CD4-positive, alpha-beta T cell (primary cell): ENCODE measurements around the gene CLEC18A. TPM values are rescaled to one million over a fixed set of nuclear protein-coding genes. Genes with fewer than 3 reads are reported as not detected.

Source experiments
- ATAC-seq: fragments of 200-7000 bp; cut with Tn5 transposase; one replicate; pipeline ENCODE4 v1.10.0; 2022; ENCODE audit warnings: mild to moderate bottlenecking; ENCODE audit not compliant: poor library complexity
- CTCF ChIA-PET: fragments of 350-600 bp; sonication (Branson Sonifier 250); formaldehyde crosslinking; loops from one replicate; lab custom pipeline; 2021; ENCODE audit warnings: antibody characterized with exemption, inconsistent platforms; lab: Charles Lee
- POLR2A ChIA-PET: fragments of 350-600 bp; sonication (Branson Sonifier 250); formaldehyde crosslinking; loops from one replicate; lab custom pipeline; 2021; ENCODE audit warnings: antibody characterized with exemption, inconsistent platforms; lab: Charles Lee
- DNase-seq, 14 experiments: peaks; one replicate each; pipeline ENCODE4 v3.0.0-alpha.2; 2013 to 2020; ENCODE audit warnings: mixed read lengths in 2 of 14
- H3K27ac ChIP-seq, 2 donors: one replicate each; pipeline versions ENCODE4 v1.5.1 to v1.7.0; 2013; ENCODE audit warnings: low read length in 2 of 2, low read depth in 1 of 2, mild to moderate bottlenecking in 1 of 2
- H3K27me3 ChIP-seq, 2 experiments: 1 replicate in 1 of 2; 2 replicates in 1 of 2; pipeline versions ENCODE4 v1.6.1 to v1.7.0; 2013; ENCODE audit warnings: low read length in 2 of 2, control low read depth in 1 of 2, mild to moderate bottlenecking in 1 of 2, moderate library complexity in 1 of 2; ENCODE audit not compliant: insufficient read depth in 2 of 2, control insufficient read depth in 1 of 2
- H3K36me3 ChIP-seq: one replicate; pipeline ENCODE4 v1.6.1; 2013; ENCODE audit warnings: low read length, control low read depth; ENCODE audit not compliant: insufficient read depth
- H3K4me1 ChIP-seq: one replicate; pipeline ENCODE4 v1.6.1; 2013; ENCODE audit warnings: low read length, control low read depth; ENCODE audit not compliant: insufficient read depth
- H3K4me3 ChIP-seq: one replicate; pipeline ENCODE4 v1.5.1; 2013; ENCODE audit warnings: mild to moderate bottlenecking, low read length, moderate library complexity
- H3K9me3 ChIP-seq, 2 experiments: 1 replicate in 1 of 2; 2 replicates in 1 of 2; pipeline versions ENCODE4 v1.6.1 to v1.7.0; 2013; ENCODE audit warnings: low read length in 2 of 2, mild to moderate bottlenecking in 2 of 2, control low read depth in 1 of 2, moderate library complexity in 1 of 2; ENCODE audit not compliant: control insufficient read depth in 1 of 2, insufficient read depth in 1 of 2
- H3K27ac Mint-ChIP-seq: one replicate; pipeline ENCODE4 v1.8.0; 2020; ENCODE audit warnings: mixed read lengths
- H3K27me3 Mint-ChIP-seq: one replicate; pipeline ENCODE4 v1.8.0; 2021; ENCODE audit warnings: mixed read lengths
- H3K36me3 Mint-ChIP-seq: one replicate; pipeline ENCODE4 v1.8.0; 2021; ENCODE audit warnings: low read depth, mixed read lengths
- H3K4me1 Mint-ChIP-seq: one replicate; pipeline ENCODE4 v1.8.0; 2021; ENCODE audit warnings: low read depth, mixed read lengths
- H3K4me3 Mint-ChIP-seq: one replicate; pipeline ENCODE4 v1.8.0; 2020; ENCODE audit warnings: mild to moderate bottlenecking, mixed read lengths
- H3K9me3 Mint-ChIP-seq: one replicate; pipeline ENCODE4 v1.8.0; 2020; ENCODE audit warnings: mixed read lengths
- intact Hi-C, 2 experiments: fragments of 100-400 bp; cut with DNase I in 1 of 2; cut with micrococcal nuclease in 1 of 2; formaldehyde crosslinking; loops; one replicate each; pipeline versions ENCODE4 v1.15.1 to v1.9.0; 2023 to 2025; cut with DNase I, micrococcal nuclease
- total RNA-seq, 174 experiments: library from RNA in 2 of 174; stranded (reverse) in 2 of 174; gene quantifications; one replicate each; pipeline ENCODE4 v1.2.3 and lab custom pipeline; 2021 to 2026
- TF ChIP-seq, protein P1 (sequence below): fragments of 200-600 bp; IDR thresholded peaks from one replicate; pipeline ENCODE4 v1.8.0; 2022; ENCODE audit warnings: antibody characterized with exemption, mild to moderate bottlenecking

The CLEC18A gene
- total RNA-seq, 2 experiments from 2014 or later: 1.3 to 1.7 TPM

DNA sequence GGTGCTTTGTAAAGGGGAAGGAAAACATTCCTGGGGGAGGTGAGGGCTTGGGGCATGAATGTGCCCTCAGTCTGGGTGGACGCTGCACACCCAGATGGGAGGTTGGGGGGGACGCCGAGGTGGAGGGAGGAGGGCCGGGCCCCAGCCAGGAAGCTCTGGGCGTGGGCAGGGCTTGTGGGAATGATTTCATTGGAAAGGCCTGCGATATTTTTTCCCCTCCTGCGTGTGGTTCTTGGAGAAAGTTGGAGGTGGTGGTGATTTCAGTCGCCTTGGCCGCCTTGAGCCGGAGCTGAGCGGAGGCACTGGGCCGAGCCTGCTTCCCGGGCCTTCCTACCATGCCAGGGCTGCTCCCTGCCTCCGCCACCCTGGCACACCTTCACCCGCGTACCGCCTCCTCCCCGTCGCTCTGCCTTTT is 26.4 kb upstream of the CLEC18A start:
- H3K27me3 Mint-ChIP-seq: no peaks in the 10 kb centered on the region
- H3K4me1 Mint-ChIP-seq: no peaks in the 10 kb centered on the region
- H3K36me3 Mint-ChIP-seq: peaks cover 56% of the 10 kb centered on the region
- DNase-seq (no peak), ATAC-seq (no peak)
- H3K36me3 ChIP-seq: peaks cover 35% of the 10 kb centered on the region
- H3K9me3 Mint-ChIP-seq: no peaks in the 10 kb centered on the region
- intact Hi-C loops: no loop called here
- H3K9me3 ChIP-seq: no peaks in the 10 kb centered on the region
- no peak overlapping the region for H3K27ac Mint-ChIP-seq
- no peaks in the 10 kb centered on the region for H3K27me3 ChIP-seq
- POLR2A ChIA-PET: no interaction called here
- CTCF ChIA-PET: no interaction called here
- no peak overlapping the region for H3K4me3 Mint-ChIP-seq
- no peaks in the 10 kb centered on the region for H3K4me1 ChIP-seq
- no peak overlapping the region for H3K4me3 ChIP-seq
- TF ChIP-seq, protein P1, sequence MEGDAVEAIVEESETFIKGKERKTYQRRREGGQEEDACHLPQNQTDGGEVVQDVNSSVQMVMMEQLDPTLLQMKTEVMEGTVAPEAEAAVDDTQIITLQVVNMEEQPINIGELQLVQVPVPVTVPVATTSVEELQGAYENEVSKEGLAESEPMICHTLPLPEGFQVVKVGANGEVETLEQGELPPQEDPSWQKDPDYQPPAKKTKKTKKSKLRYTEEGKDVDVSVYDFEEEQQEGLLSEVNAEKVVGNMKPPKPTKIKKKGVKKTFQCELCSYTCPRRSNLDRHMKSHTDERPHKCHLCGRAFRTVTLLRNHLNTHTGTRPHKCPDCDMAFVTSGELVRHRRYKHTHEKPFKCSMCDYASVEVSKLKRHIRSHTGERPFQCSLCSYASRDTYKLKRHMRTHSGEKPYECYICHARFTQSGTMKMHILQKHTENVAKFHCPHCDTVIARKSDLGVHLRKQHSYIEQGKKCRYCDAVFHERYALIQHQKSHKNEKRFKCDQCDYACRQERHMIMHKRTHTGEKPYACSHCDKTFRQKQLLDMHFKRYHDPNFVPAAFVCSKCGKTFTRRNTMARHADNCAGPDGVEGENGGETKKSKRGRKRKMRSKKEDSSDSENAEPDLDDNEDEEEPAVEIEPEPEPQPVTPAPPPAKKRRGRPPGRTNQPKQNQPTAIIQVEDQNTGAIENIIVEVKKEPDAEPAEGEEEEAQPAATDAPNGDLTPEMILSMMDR: no peak
- H3K27ac ChIP-seq: no peak overlapping the region

DNA sequence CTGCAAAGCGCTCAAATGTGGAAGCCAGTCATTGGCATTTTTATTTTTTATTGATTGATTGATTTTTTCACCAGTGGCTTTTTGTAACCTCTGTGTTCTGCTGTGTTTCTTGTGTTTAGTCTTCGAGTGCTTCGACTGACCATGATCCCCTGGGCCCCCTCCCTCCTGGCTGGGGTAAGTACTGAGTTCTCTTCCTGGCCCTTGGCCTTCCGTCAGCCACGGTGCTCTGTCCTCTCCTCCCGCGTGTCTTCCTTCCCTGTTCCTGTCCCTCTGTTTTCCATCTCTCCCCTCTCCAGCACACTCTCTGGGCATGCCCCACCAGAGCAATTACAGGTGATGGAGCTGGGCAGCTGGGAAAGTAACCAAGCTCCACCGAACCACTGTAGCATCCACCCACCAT is 25.8 kb upstream of the CLEC18A start:
- no peaks in the 10 kb centered on the region for H3K4me1 ChIP-seq
- Mint-ChIP-seq H3K36me3 (peaks cover 61% of the 10 kb centered on the region), H3K9me3 (no peaks in the 10 kb centered on the region), H3K27ac (no peak overlapping the region), H3K4me3 (no peak overlapping the region), H3K4me1 (no peaks in the 10 kb centered on the region), H3K27me3 (no peaks in the 10 kb centered on the region)
- TF ChIP-seq, protein P1: no peak
- peaks cover 35% of the 10 kb centered on the region for H3K36me3 ChIP-seq
- H3K27ac ChIP-seq: no peak overlapping the region
- intact Hi-C loops: no loop called here
- ATAC-seq (no peak), DNase-seq (no peak)
- H3K27me3 ChIP-seq: no peaks in the 10 kb centered on the region
- no peaks in the 10 kb centered on the region for H3K9me3 ChIP-seq
- no peak overlapping the region for H3K4me3 ChIP-seq
- CTCF ChIA-PET: no interaction called here
- POLR2A ChIA-PET: no interaction called here

DNA sequence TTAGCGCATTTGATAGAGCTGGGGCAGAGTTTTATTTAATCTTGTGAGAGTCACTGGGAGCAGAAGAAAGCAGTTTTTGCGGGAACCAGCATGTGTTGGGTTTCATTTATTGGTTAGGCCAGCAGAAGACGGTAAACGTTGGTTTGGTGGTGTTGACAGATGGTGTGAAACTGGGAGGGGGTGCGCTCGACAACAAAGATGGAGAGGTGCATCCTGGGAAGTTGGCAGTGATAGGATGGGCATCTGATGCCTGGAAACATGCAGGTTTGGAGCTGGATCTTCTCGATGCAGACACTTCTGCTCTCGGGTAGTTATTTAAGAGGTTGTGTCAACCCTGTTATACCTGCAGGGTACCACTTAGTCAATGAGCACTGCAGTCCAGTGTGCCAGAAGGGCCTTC is 24.9 kb upstream of the CLEC18A start:
- ChIA-PET POLR2A (no interaction called here), CTCF (no interaction called here)
- no peaks in the 10 kb centered on the region for H3K4me1 ChIP-seq
- TF ChIP-seq, protein P1: no peak
- H3K36me3 ChIP-seq: peaks cover 38% of the 10 kb centered on the region
- Mint-ChIP-seq H3K27ac (no peak overlapping the region), H3K9me3 (no peaks in the 10 kb centered on the region), H3K27me3 (no peaks in the 10 kb centered on the region), H3K4me1 (no peaks in the 10 kb centered on the region), H3K4me3 (no peak overlapping the region), H3K36me3 (peaks cover 61% of the 10 kb centered on the region)
- DNase-seq: no peak
- intact Hi-C loops: no loop called here
- H3K27me3 ChIP-seq: no peaks in the 10 kb centered on the region
- no peak overlapping the region for H3K27ac ChIP-seq
- H3K9me3 ChIP-seq: no peaks in the 10 kb centered on the region
- H3K4me3 ChIP-seq: no peak overlapping the region
- ATAC-seq: no peak
